ENCODE results near the gene RAPSN.

The RAPSN gene

GRCh38 chr11:47451436-47451835, 2.5 kb upstream of the RAPSN start:
- no peak for DNase-seq
- Mint-ChIP-seq H3K4me3 (no peak overlapping the region), H3K27me3 (ENCODE audit: low read depth, poor library complexity) (peaks cover 8% of the 10 kb centered on the region), H3K36me3 (ENCODE audit: low read depth) (no peaks in the 10 kb centered on the region), H3K4me1 (peaks cover 3% of the 10 kb centered on the region), H3K9me3 (no peaks in the 10 kb centered on the region), H3K27ac (no peak overlapping the region)
- TF ChIP-seq CTCF (IDR thresholded peaks at IDR 0.05): no peak

GRCh38 chr11:47449541-47449940, 605 bp upstream of the RAPSN start:
- no peak for TF ChIP-seq CTCF (IDR thresholded peaks at IDR 0.05)
- H3K36me3 Mint-ChIP-seq (ENCODE audit: low read depth): no peaks in the 10 kb centered on the region
- no peak overlapping the region for H3K27ac Mint-ChIP-seq
- no peak for DNase-seq
- no peaks in the 10 kb centered on the region for H3K9me3 Mint-ChIP-seq
- peaks cover 13% of the 10 kb centered on the region for H3K27me3 Mint-ChIP-seq (ENCODE audit: low read depth, poor library complexity)
- peaks cover 3% of the 10 kb centered on the region for H3K4me1 Mint-ChIP-seq
- H3K4me3 Mint-ChIP-seq: no peak overlapping the region

- H3K36me3 Mint-ChIP-seq (ENCODE audit: low read depth): no peaks in the 10 kb centered on the region
- H3K9me3 Mint-ChIP-seq: no peaks in the 10 kb centered on the region
- H3K27ac Mint-ChIP-seq: no peak overlapping the region
- TF ChIP-seq CTCF (IDR thresholded peaks at IDR 0.05): no peak
- peaks cover 13% of the 10 kb centered on the region for H3K27me3 Mint-ChIP-seq (ENCODE audit: low read depth, poor library complexity)
- DNase-seq: no peak
- peaks cover 14% of the 10 kb centered on the region for H3K4me1 Mint-ChIP-seq
- no peak overlapping the region for H3K4me3 Mint-ChIP-seq
Measured at GRCh38 chr11:47447906-47448305, 1.0 kb downstream of the RAPSN start.

- no peak for DNase-seq
- H3K4me3 Mint-ChIP-seq: no peak overlapping the region
- H3K4me1 Mint-ChIP-seq: peaks cover 14% of the 10 kb centered on the region
- no peak for TF ChIP-seq CTCF (IDR thresholded peaks at IDR 0.05)
- H3K36me3 Mint-ChIP-seq (ENCODE audit: low read depth): no peaks in the 10 kb centered on the region
- peaks cover 15% of the 10 kb centered on the region for H3K27me3 Mint-ChIP-seq (ENCODE audit: low read depth, poor library complexity)
- no peak overlapping the region for H3K27ac Mint-ChIP-seq
- no peaks in the 10 kb centered on the region for H3K9me3 Mint-ChIP-seq
Measured at GRCh38 chr11:47446833-47447232, 2.1 kb downstream of the RAPSN start.

GRCh38 chr11:47445840-47446239, 3.1 kb downstream of the RAPSN start:
- H3K36me3 Mint-ChIP-seq (ENCODE audit: low read depth): no peaks in the 10 kb centered on the region
- no peak for TF ChIP-seq CTCF (IDR thresholded peaks at IDR 0.05)
- H3K27ac Mint-ChIP-seq: no peak overlapping the region
- H3K9me3 Mint-ChIP-seq: no peaks in the 10 kb centered on the region
- no peak for DNase-seq
- H3K4me3 Mint-ChIP-seq: no peak overlapping the region
- peaks cover 15% of the 10 kb centered on the region for H3K27me3 Mint-ChIP-seq (ENCODE audit: low read depth, poor library complexity)
- H3K4me1 Mint-ChIP-seq: peaks cover 14% of the 10 kb centered on the region

- DNase-seq: no peak
- Mint-ChIP-seq H3K4me3 (no peak overlapping the region), H3K4me1 (peaks cover 14% of the 10 kb centered on the region), H3K27ac (no peak overlapping the region), H3K36me3 (ENCODE audit: low read depth) (no peaks in the 10 kb centered on the region), H3K9me3 (no peaks in the 10 kb centered on the region), H3K27me3 (ENCODE audit: low read depth, poor library complexity) (peaks cover 12% of the 10 kb centered on the region)
- no peak for TF ChIP-seq CTCF (IDR thresholded peaks at IDR 0.05)
Measured at GRCh38 chr11:47443817-47444216, 5.1 kb downstream of the RAPSN start.

All from nephron progenitor cell (in vitro differentiated cells).